Adrenal gland (tissue), 5 donors: Measurements from ENCODE around the gene ESPNL.

Source experiments
- POLR2A ChIP-seq, 2 donors: fragments of 450-650 bp; IDR thresholded peaks; one replicate each; pipeline ENCODE4 v1.6.1; 2017; ENCODE audit warnings: antibody characterized with exemption in 2 of 2, mild to moderate bottlenecking in 2 of 2, moderate library complexity in 1 of 2
- TF ChIP-seq, protein P1 (sequence below), 6 experiments: fragments of 450-650 bp in 4 of 6; fragments of 200-600 bp in 2 of 6; sonication (generic) in 1 of 6; IDR thresholded peaks; 1 replicate in 5 of 6; 2 replicates in 1 of 6; pipeline versions ENCODE4 v1.5.1 to v1.8.0; 2016 to 2021; ENCODE audit warnings: antibody characterized with exemption in 6 of 6, mild to moderate bottlenecking in 2 of 6, moderate library complexity in 1 of 6
- donor health status: DM: no; HTN: no; CAD: no.

DNA sequence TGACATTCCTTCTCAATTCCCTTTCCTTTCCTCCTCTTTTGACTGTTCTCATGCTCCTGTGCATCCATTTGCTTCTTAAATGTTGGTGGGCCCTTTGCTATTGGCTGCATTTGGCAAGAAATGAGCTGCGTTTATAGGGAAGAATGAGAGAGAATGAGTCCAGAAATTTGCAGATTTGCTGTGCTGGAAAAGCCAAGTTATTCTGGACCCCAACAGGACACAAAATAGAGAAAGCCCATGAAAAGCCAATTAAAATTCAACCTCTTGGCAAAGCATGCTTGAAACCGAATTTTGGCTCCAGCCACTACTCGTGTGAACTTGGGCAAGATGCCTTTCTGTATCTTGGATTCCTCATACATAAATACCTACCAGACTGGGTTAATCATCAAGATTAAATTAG lies 40.6 kb upstream of the ESPNL start:
- TF ChIP-seq, protein P1, sequence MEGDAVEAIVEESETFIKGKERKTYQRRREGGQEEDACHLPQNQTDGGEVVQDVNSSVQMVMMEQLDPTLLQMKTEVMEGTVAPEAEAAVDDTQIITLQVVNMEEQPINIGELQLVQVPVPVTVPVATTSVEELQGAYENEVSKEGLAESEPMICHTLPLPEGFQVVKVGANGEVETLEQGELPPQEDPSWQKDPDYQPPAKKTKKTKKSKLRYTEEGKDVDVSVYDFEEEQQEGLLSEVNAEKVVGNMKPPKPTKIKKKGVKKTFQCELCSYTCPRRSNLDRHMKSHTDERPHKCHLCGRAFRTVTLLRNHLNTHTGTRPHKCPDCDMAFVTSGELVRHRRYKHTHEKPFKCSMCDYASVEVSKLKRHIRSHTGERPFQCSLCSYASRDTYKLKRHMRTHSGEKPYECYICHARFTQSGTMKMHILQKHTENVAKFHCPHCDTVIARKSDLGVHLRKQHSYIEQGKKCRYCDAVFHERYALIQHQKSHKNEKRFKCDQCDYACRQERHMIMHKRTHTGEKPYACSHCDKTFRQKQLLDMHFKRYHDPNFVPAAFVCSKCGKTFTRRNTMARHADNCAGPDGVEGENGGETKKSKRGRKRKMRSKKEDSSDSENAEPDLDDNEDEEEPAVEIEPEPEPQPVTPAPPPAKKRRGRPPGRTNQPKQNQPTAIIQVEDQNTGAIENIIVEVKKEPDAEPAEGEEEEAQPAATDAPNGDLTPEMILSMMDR (IDR thresholded peaks at IDR 0.05) = no peak
- no peak for TF ChIP-seq POLR2A (IDR thresholded peaks at IDR 0.05)
